GM12891 (cell line): ENCODE measurements around the gene RHEX.

Experiments
- POLR2A ChIP-seq: IDR thresholded peaks from 2 replicates; pipeline ENCODE4 v1.6.1; 2011; ENCODE audit warnings: low read depth, low read length, control low read depth
- POLR2AphosphoS5 ChIP-seq: IDR thresholded peaks from 2 replicates; pipeline ENCODE4 v1.6.1; 2011; ENCODE audit warnings: low read depth, low read length, control low read depth
- POU2F2 ChIP-seq: IDR thresholded peaks from 2 replicates; pipeline ENCODE4 v1.6.1; 2011; ENCODE audit warnings: low read depth, mild to moderate bottlenecking, control low read depth, low read length, moderate library complexity
- TAF1 ChIP-seq: IDR thresholded peaks from 2 replicates; pipeline ENCODE4 v1.6.1; 2011; ENCODE audit warnings: low read depth, low read length, control low read depth

DNA sequence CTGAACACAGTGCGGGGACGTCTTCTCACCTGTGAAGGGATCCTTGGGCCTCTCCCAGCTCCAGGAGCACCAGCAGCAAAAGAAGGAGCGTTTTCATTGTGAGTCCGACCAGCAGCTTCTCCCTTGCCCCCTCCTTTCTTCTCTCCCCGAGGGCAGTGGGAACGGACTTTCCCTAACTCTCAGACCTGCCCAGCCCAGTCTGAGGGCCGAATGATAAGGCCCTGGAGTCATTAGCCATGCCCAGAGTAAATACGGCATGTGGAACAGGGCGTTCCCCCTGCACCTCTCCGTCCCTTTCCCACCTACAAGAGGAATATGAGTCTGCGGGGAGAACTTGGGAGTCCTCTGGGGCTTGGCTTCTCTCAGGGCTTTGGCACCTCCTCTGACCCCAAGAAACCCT lies 29.3 kb upstream of the RHEX start, which contains the start of gene CTSE:
- TF ChIP-seq POLR2A (no peak), POLR2AphosphoS5 (no peak), TAF1 (no peak), POU2F2 (no peak)
